Pancreas (tissue), 10 donors: ENCODE results near the gene STK17A. TPM values are rescaled to one million over a fixed set of nuclear protein-coding genes. Genes with fewer than 3 reads are reported as not detected.

ENCODE experiments used
- ATAC-seq, 4 donors: fragments of 200-7000 bp; cut with Tn5 transposase; one replicate each; pipeline versions ENCODE4 v1.8.0 to v1.9.1; 2020; ENCODE audit warnings: mild to moderate bottlenecking in 4 of 4, moderate library complexity in 4 of 4
- DNase-seq, 6 donors: peaks; one replicate each; pipeline ENCODE4 v3.0.0-alpha.2; 2020
- FAIRE-seq: peaks from 2 replicates; lab custom pipeline; 2012; peaks lifted over from hg19 to GRCh38; lab: Jason Lieb, UNC
- H3K27ac ChIP-seq, 4 donors: fragments of 200-600 bp; sonication (generic); 1 replicate in 3 of 4; 2 replicates in 1 of 4; pipeline versions ENCODE4 v1.5.0 to v1.8.0; 2020
- H3K27me3 ChIP-seq, 4 donors: fragments of 200-600 bp; one replicate each; pipeline ENCODE4 v1.8.0; 2021
- H3K36me3 ChIP-seq, 3 donors: fragments of 200-600 bp; sonication (generic) in 1 of 3; one replicate each; pipeline versions ENCODE4 v1.5.0 to v1.8.0; 2020 to 2021
- H3K4me1 ChIP-seq, 3 donors: fragments of 200-600 bp; one replicate each; pipeline ENCODE4 v1.8.0; 2021
- H3K4me3 ChIP-seq, 4 donors: fragments of 200-600 bp; sonication (generic) in 2 of 4; one replicate each; pipeline versions ENCODE4 v1.5.0 to v1.8.0; 2020 to 2021
- H3K9me3 ChIP-seq, 4 donors: fragments of 200-600 bp; one replicate each; pipeline ENCODE4 v1.8.0; 2021
- CTCF ChIP-seq, 4 donors: fragments of 200-600 bp; sonication (generic) in 3 of 4; IDR thresholded peaks; one replicate each; pipeline versions ENCODE4 v1.5.0 to v1.8.0; 2021; ENCODE audit warnings: antibody characterized with exemption in 4 of 4
- WGBS, 2 donors: extraction: QIAGEN DNeasy Blood & Tissue Kit; methylation state at CpG; one replicate each; pipeline ENCODE4 v1.1.7; 2013; 5-methylcytosine and 5-hydroxymethylcytosine counted together
- intact Hi-C, 3 donors: fragments of 100-400 bp; cut with DNase I; formaldehyde crosslinking; loops; one replicate each; pipeline versions ENCODE4 v1.11.1 to v1.14.2; 2022
- polyA plus RNA-seq, 2 donors: library from polyadenylated mRNA; stranded (reverse); fragments of 200-250 nt; gene quantifications; one replicate each; pipeline ENCODE4 v1.2.3, GENCODE V29; 2013
- total RNA-seq, 6 donors: library from RNA; stranded (reverse); fragmentation: NEBNext Ultra II Directional in 4 of 6; extraction: Animal tissue kit (Norgen Biotek cat#: 25700) in 4 of 6; gene quantifications; one replicate each; pipeline versions ENCODE4 v1.2.1 to v1.2.4, GENCODE V29; 2021 to 2023
- donor health status: healthy with polysubstance abuse.
- donor health status: DM: no; HTN: no; CAD: no; lungs with moderate emphysema.
- donor health status: DM: no; HTN: no; CAD: no.
- donor health status: control.
- donor health status: control.
- donor health status: Bipolar disorder and iron deficiency.
- donor health status: DM: yes; HTN: yes; CAD: no.
- donor health status: DM: no; HTN: no; CAD: no.
- donor health status: DM: no; HTN: no; CAD: no.
- donor health status: DM: yes; HTN: yes; CAD: no.

The STK17A gene
- total and polyA plus RNA-seq, 8 donors: 7.0 to 19.3 (median 11.2) TPM

GRCh38 chr7:43637114-43637806, 54.4 kb downstream of the STK17A start:
- Histone ChIP-seq H3K27me3 (no peaks in the 10 kb centered on the region), H3K36me3 (peaks cover 0 to 11% (median 6%) of the 10 kb centered on the region in 3 donors), H3K4me1 (peaks cover 11 to 15% (median 12%) of the 10 kb centered on the region in 3 donors), H3K9me3 (no peaks in the 10 kb centered on the region), H3K27ac (no peak overlapping the region), H3K4me3 (no peak overlapping the region)
- intact Hi-C loops: no loop called here
- FAIRE-seq (no peak), ATAC-seq (no peak), DNase-seq (no peak)
- 75 to 82% methylated on average over 4 of the region's 4 CpGs for WGBS, 2 donors
- TF ChIP-seq CTCF (IDR thresholded peaks at IDR 0.05): no peak

GRCh38 chr7:43639858-43640491, 57.1 kb downstream of the STK17A start:
- no peak for TF ChIP-seq CTCF (IDR thresholded peaks at IDR 0.05)
- intact Hi-C loops: no loop called here
- H3K27me3 ChIP-seq: no peaks in the 10 kb centered on the region
- H3K4me1 ChIP-seq: peaks cover 11 to 15% (median 12%) of the 10 kb centered on the region in 3 donors
- H3K36me3 ChIP-seq: peaks cover 0 to 17% (median 0%) of the 10 kb centered on the region in 3 donors
- WGBS, 2 donors: 17 to 25% methylated on average over 6 of the region's 6 CpGs
- H3K4me3 ChIP-seq: no peak overlapping the region
- ATAC-seq (peak; percentile 82 to 90 (median 86)), DNase-seq (peak in 4 of 6 donors; percentile 50 to 76 (median 66)), FAIRE-seq (no peak)
- no peaks in the 10 kb centered on the region for H3K9me3 ChIP-seq
- H3K27ac ChIP-seq: peak overlapping the region; percentile 42 to 68 (median 54)

- no peak for TF ChIP-seq CTCF (IDR thresholded peaks at IDR 0.05)
- Histone ChIP-seq H3K27me3 (no peaks in the 10 kb centered on the region), H3K9me3 (no peaks in the 10 kb centered on the region), H3K36me3 (peaks cover 0 to 17% (median 0%) of the 10 kb centered on the region in 3 donors), H3K4me3 (no peak overlapping the region), H3K27ac (peak overlapping the region; percentile 42 to 68 (median 54)), H3K4me1 (peaks cover 11 to 15% (median 12%) of the 10 kb centered on the region in 3 donors)
- WGBS, 2 donors: 97 to 99% methylated on average over 3 of the region's 3 CpGs
- intact Hi-C loops: no loop called here
- no peak for ATAC-seq
- no peak for FAIRE-seq
- DNase-seq: no peak
Measured at GRCh38 chr7:43640679-43641078, 57.8 kb downstream of the STK17A start.

GRCh38 chr7:43642897-43643630, 60.2 kb downstream of the STK17A start:
- TF ChIP-seq CTCF (IDR thresholded peaks at IDR 0.05): no peak
- Histone ChIP-seq H3K36me3 (peaks cover 0 to 6% (median 0%) of the 10 kb centered on the region in 3 donors), H3K4me1 (peaks cover 11 to 31% (median 26%) of the 10 kb centered on the region in 3 donors), H3K27ac (no peak overlapping the region), H3K4me3 (no peak overlapping the region), H3K27me3 (no peaks in the 10 kb centered on the region), H3K9me3 (no peaks in the 10 kb centered on the region)
- WGBS, 2 donors: 93 to 95% methylated on average over 13 of the region's 13 CpGs
- no peak for FAIRE-seq
- no peak for DNase-seq
- intact Hi-C loops: no loop called here
- ATAC-seq: no peak
